ENCODE measurements around the gene FAM20C.

DNA sequence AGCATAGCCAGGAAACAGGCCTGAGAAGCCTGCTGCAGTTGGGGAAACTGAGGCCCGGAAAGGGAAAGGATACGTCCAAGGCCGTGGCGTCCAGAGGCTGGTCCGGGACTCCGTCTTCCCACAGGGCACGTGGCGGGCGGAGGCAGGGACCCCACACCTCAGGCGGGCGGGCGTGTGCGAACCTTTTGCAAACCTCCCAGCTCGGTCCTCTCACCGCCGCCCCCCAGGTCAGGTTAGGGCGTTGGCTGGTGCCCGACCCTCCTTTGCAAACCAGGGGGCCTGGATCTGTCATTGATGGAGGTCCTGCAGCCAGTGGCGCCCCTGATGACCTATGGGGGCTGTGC lies 19.3 kb downstream of the FAM20C start:
- TF ChIP-seq, protein P1, sequence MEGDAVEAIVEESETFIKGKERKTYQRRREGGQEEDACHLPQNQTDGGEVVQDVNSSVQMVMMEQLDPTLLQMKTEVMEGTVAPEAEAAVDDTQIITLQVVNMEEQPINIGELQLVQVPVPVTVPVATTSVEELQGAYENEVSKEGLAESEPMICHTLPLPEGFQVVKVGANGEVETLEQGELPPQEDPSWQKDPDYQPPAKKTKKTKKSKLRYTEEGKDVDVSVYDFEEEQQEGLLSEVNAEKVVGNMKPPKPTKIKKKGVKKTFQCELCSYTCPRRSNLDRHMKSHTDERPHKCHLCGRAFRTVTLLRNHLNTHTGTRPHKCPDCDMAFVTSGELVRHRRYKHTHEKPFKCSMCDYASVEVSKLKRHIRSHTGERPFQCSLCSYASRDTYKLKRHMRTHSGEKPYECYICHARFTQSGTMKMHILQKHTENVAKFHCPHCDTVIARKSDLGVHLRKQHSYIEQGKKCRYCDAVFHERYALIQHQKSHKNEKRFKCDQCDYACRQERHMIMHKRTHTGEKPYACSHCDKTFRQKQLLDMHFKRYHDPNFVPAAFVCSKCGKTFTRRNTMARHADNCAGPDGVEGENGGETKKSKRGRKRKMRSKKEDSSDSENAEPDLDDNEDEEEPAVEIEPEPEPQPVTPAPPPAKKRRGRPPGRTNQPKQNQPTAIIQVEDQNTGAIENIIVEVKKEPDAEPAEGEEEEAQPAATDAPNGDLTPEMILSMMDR (IDR thresholded peaks at IDR 0.05 in 2 of 3, conservative IDR thresholded peaks at IDR 0.05 in 1 of 3; ENCODE audit: control insufficient read depth in 2 of 3, extremely low read depth in 1 of 3, insufficient read depth in 1 of 3, low read depth in 3 of 3, low read length in 3 of 3): no peak
- TF ChIP-seq, protein P2, sequence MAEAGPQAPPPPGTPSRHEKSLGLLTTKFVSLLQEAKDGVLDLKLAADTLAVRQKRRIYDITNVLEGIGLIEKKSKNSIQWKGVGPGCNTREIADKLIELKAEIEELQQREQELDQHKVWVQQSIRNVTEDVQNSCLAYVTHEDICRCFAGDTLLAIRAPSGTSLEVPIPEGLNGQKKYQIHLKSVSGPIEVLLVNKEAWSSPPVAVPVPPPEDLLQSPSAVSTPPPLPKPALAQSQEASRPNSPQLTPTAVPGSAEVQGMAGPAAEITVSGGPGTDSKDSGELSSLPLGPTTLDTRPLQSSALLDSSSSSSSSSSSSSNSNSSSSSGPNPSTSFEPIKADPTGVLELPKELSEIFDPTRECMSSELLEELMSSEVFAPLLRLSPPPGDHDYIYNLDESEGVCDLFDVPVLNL (IDR thresholded peaks at IDR 0.05; ENCODE audit: low read depth, low read length): no peak
- TF ChIP-seq, protein P3, sequence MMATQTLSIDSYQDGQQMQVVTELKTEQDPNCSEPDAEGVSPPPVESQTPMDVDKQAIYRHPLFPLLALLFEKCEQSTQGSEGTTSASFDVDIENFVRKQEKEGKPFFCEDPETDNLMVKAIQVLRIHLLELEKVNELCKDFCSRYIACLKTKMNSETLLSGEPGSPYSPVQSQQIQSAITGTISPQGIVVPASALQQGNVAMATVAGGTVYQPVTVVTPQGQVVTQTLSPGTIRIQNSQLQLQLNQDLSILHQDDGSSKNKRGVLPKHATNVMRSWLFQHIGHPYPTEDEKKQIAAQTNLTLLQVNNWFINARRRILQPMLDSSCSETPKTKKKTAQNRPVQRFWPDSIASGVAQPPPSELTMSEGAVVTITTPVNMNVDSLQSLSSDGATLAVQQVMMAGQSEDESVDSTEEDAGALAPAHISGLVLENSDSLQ (IDR thresholded peaks at IDR 0.05): no peak
